ENCODE data around the gene LYRM9.
A peak's percentile ranks its signal among the peaks of the same experiment; 100 is the strongest.
"Not testable (repeated sequence)": the region's sequence is repeated elsewhere in the genome, so short reads cannot be mapped to it uniquely, and the experiment has no call there.

LYRM9 gene

DNA sequence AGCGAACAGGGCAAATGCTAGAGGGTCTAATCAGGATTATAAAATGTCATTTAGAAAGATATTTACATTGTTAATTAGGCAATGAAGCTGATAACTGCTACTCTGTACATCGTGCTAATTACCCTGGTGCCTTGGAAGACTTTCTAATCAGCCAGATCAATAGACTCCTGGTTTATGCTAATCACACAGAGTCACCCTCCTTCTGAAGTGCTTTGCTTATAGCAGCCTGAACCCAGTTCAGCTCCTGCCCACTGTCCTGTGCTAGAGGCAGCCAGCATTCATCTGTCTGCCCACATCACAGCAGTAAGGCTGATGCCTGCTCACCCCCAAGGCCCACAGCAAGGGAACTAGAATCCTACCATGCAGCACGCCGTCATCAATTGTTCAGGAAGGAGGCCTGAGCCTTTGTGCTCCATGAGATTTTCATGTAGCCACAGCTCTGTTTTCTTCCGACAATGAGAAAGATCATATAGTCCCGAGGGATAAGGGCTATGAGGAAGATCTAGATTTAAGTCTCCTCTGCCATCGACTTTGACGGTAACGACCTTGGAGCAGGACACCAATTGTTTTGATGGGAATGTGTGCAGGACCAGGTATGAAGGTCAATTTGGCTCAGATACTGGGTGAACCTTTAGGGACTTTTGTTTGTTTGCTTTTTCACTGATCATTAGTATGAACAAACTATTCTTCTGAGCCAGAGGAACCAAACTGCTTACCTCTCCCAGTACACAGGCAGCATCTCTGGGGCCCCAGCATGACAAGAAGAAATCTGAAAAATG is 12.5 kb upstream of the LYRM9 start:
- DNase-seq = no peak

DNA sequence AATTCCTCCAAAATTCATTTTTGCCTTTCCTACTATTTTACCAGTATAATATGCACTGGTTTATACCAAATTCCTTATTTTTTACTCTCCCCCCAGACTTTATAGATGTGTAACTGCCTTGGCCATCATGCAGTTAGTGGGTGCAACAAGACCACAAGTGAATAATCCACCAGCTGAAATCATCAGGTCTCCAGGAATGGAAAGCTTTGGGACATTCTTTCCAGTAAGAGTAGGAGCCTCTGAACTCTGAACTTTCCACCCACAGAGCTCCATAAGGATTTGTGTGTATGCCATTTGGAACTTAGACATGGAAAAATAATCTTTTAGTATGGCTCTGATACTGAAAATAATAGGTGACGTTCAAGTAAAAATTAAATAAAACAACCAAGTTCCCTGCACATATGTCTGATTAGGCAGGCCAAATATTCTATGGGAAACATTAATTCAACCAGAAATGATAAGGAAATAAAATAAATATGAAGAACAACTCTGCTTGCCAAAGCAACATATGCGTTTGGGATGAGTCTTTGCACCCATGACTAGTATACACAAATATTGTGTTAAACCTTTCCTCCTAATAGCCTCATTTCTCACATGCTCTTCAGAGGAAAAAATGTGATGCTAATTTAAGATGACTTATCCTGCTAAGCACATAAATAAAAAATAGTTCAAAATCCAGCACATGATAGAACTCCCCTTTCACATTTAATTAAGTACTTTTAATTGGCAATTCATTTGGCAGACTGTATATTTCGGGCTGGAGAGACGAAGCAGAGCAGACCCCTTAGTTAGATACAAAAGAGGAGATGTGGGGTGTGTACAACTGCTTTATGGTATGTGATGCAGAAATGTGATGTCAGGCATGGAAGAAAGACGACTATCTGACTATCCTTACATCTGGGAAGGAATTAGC is 11.6 kb upstream of the LYRM9 start:
- no peak for DNase-seq

DNA sequence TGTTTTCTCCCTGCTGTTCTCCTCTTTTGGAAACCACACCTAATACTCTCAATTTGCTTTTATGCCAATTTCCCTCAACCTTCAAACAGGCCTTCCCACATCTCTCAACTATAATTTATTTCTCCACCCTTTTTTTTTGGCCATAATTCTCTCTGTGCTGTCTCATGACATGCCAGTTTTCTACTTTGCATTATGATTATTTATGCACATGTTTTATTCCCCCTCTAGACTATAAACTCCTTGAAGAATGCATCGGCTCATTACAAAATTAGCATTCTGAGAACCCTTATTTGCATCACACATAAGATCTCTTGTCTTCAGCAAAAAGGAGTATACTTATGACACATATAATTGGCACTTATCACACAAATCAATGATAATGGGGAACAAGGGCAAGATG is 10.9 kb upstream of the LYRM9 start:
- DNase-seq = no peak

DNA sequence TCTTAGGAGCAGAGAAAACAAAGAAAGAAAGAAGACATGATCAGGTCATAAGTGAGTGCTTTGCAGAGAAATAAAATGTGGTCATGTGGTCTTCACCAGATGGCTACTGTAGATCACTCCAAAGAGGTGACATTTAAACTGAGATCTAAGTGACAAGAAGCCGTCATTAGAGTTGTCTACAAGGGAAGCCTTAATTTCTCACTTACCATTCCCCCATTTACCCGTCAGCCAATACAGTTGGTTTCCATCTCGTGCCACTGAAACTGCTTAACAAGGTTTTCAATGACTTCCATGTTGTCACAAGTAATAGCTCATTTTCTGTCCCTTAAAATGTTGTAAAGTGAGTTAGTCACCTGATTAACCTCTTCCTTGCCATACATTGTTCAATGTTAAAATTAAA is 6.4 kb upstream of the LYRM9 start:
- DNase-seq = no peak

DNA sequence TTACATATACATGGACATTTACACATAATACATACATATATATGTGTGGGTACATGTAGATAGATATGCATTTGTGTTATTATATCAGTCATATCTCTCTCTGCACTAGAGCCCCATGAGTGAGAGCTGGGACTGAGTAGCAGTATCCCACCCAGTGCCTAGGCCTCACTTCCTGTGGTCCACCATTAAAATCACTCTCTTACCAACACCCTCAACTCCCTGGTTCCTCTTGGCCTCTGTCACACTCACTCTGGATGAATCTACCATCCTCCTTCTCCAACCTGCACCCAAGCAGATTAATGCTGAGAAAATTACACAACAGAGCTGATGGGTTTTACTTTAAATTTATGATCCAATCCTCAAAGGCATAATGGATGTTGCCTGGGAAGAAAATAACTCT is 4.9 kb upstream of the LYRM9 start:
- no peak for DNase-seq

DNA sequence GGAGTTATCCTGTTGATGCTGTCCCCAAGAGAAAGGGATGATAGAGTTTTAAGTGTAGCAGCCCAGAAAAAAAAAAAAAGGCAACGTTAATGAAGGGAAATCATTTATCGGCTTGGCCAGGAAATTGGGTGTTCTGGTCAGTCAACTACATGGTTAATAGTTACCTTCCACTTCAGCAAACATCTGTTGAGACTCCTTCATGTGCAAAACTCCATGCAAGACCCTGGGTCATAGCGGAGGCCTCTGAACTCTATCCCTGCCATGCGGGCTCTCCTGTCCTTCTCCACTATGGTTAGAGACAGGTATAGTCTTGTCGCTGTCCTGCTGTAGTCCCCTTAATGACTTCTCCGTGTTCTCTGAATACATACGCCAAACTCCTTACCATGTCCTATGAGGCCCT is 3.5 kb upstream of the LYRM9 start:
- no peak for DNase-seq

DNA sequence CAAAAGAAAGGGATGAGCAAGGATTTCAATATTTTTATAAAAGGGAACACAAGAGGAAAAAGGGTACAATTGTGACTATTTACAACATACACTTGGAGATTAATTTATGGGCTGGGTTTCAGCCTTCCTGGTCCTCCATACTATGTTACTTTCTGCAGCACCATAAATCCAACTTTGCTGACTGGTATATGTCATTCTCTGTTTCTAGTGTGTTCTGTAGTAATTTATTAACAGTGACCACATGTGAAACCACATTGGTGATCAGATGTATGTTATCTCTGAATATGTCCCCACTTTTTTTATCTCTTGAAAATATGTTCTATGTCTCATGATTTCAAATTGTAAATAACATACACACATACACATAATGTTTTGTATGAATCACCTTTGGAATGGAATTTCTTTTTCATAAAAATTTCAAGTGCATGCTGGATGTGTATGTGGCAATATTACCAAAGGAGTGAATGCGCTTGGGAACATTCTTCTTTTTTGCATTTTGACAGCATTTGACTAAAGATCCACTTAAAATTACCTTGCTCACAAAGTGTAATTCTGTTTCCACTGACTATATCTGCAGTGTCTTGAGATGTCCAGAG is 2.9 kb upstream of the LYRM9 start:
- no peak for DNase-seq

DNA sequence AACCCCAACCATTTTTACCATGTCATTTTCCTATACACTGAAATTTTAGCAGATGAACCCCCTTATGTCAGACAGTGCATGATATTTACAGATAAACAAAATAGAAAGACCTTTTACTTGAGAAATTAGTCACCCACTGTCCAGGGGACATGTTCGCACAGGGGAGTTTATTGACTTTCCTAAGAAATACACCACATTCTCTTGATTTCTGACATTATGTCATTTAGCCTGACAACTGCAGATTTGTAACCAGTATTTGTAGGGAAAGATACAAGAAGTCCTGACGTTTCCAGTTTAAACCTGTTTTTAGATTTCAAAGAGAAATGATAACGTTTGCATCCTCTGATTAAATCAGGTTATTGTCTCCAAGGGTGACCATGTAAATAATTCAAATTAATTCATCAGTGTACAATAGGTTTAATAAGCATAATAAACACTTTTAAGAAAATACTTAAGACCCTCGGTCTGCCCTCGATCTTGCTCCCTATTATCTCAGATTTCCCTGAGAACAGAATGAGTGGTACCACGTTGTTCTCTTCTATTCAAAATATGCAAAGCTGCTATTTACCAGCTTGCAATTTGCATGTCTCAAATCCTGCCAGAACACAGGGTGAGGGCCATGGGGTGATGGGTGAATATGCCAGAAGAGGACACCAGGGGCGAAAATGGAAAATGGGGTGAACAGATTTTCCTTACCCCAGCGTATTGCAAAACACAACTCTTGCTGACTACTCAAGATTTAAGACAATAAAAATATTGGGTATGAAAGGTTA is 2.1 kb upstream of the LYRM9 start:
- no peak for DNase-seq

DNA sequence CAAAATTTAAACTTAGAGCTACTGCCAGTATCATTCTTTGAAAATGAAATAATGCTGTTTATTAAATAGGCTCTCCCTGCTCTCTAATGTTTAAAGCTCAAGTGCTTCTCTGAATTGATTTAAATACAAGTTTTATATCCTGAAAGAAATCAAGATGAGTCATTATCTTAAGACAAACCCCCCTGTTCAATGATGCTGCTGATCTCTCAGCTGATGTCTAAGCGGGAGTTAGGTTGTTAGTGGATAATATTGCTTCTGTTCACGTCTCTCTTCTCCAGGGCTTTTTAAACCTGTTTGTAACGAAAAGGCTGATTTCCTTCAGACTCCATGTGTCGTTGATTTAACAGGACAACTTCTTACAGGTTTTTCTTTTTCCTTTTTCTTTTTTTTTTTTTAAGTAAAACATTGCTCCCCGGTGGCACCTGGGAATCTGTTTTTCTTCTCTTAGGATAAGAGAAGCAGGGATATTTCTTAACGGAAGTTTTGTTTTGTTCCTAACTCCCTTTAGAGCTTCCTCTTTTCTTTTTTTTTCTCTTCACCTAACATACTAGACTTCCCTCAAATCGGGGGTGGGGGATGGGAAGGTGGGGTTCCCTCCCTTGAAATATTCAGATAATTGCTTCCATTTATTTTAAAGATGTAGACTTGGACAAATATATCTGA is 807 bp upstream of the LYRM9 start:
- DNase-seq = no peak

DNA sequence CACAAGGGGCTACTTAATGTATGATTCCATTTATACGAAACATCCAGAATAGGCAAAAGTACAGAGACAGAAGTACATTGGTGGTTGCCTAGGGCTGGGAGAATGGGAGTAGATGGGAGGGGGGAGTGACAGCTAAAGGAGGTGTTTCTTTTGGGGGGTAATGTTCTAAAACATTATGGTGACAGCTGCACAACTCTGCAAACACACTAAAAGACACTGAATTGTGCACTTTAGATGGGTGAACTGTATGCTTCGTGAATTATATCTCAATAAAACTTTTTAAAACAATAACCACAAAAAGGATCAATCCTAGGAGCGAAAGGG is 661 bp downstream of the LYRM9 start:
- no peak for DNase-seq

DNA sequence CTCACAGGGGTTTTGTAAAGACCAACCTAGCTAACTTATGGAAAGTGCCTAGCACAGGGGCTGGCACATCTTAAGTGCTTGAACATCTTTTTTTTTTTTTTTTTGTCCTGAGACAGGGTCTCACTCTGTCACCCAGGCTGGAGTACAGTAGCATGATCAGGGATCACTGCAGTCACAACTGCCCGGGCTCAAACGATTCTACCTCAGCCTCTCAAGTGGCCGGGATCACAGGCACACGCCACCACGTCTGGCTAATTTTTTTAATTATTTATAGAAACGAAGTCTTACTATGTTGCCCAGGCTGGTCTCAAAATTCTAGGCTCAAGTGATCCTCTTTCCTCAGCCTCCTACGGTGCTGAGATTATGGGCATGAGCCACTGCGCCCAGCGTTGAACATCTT is 1.3 kb downstream of the LYRM9 start:
- no peak for DNase-seq

DNA sequence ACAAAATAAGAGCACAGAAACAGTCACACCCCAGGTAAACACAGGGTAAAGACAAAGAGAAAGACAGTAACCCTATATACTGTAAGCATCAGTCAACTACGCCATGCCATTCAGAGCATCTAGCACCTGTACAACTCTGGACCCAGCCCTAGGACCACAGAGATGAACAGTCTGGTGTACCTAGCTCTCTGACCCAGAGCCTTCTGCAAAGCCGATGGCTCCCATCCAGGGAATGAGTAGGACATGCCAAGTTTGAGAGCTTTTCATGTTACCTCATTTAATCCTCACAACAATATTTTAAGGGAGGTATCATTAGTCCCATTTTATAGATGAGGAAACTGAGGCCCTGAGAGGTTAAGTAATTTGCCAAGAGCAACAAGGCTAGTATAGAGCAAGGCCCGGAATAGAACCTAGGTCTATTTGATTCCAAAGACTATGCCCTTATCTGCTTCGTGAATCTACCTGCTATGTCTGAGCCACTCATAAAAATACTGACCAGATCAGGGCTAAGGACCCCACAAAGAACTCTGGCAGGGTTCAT is 3.4 kb downstream of the LYRM9 start:
- DNase-seq = no peak

DNA sequence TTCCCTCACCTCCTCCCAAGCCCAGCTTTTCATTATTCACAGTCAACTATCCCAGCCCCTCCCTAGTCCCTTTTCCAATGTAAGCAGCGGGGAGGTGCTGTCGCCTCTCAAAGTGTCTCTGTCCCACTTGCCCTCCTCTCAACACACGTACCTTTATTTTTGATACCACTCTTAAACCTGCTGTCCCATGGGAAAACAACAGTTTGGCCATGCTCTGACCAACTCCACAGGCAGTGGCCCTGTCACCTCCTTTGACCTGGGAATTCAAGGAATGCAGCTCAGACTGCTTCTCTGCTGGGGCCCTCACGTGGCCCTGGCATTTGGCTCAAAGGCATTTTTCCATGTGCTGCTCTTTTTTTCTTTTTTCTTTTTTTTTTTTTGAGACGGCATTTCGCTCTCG is 4.2 kb downstream of the LYRM9 start:
- DNase-seq = no peak

DNA sequence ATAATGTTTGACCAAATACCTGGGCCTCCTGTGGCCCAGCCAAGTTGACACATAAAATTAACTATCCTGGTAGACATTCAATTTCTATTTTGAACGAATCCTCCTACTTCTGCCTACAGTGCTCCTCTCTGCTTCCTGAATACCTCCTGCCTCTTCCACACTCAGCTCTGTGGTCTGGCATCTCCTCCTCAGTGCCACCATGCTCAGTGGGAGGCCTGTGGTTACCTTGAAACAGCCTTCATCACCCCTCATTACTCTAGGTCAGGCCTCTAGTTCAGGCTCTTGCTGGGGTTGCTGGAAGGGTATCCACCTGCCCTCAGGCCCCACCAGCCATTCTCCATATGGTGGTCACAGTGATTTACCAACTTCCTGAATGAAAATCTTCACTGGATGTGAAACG is 5.1 kb downstream of the LYRM9 start:
- no peak for DNase-seq

DNA sequence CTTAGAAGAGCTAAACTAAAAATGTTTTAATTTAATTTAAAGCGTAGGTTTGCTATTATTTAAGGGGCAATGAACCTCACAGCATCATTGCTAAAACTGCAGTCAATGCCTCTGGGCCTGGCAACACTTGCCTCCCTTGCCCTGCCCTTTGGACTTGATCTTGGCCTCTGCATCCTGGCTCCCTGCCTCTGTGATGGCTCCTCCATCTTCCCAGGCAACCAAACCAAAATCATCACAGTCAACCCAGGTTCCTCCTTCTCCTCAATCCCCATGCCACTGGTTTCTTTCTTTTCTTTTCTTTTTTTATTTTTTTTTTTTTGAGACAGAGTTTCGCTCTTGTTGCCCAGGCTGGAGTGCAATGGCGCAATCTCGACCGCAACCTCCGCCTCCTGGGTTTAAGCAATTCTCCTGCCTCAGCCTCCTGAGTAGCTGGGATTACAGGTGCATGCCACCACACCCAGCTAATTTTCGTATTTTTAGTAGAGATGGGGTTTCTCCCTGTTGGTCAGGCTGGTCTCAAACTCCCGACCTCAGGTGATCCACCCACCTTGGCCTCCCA is 6.7 kb downstream of the LYRM9 start:
- DNase-seq = not testable (repeated sequence)

DNA sequence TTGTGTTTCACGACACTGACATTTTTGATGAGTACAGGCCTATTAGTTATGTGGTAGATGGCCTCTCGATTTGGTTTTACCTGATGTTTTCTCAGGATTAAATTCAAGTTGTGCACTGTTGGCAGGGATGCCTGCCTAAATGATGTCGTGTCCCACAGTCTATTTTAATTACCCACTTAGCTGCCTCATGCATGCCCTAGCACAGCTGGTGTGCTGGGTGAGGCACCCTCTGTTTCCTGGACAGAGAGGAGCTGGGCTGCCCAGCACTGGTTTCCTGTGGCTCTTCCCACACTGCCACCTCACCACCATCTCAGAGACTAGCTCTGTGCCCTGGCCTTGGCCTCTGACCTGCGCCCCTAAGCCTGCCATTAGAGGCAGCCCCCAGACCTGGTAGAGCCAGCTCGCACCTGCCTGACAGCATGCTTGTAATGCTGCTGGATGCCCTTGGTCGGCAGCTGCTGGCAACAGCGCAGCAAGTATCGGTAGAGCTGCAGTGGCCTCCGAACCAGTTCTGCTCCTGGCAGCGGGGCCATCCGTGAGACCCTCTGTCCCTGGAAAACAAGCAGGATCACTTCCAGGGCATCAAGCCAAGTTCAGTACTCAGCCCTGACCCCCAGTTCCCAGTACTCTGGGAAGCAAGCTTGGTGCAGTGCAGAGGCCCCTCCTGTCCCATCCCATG is 10.9 kb downstream of the LYRM9 start:
- no peak for DNase-seq

DNA sequence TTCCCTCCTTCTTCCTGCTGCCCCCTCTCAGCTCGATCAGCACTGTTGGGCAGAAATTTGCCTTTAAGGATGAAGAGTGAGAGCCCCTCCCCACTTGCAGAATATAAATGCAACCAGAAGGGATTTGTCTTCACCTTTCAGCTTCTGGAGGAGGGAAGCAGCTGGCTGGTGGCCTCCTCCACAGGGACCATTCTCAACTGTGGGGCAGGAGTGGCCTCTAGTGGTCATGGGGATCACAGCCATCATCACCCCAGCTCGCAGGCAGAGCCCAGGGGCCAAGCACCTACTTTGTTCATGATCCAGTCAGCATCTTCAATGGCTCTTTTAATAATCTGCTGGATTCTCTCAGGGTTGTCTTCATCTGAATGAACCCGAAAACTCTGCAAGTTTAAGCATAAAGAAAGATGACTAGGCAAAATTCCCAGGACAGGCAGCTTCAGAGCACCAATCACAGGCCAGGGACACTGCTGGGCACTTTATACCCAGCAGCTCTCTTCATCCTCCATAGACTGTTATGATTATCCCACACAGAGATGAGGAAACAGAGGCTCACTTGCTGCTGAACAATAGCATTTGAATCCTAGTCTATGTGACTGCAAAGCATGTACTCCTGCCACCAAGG is 13.1 kb downstream of the LYRM9 start:
- DNase-seq = peak; percentile 72

DNA sequence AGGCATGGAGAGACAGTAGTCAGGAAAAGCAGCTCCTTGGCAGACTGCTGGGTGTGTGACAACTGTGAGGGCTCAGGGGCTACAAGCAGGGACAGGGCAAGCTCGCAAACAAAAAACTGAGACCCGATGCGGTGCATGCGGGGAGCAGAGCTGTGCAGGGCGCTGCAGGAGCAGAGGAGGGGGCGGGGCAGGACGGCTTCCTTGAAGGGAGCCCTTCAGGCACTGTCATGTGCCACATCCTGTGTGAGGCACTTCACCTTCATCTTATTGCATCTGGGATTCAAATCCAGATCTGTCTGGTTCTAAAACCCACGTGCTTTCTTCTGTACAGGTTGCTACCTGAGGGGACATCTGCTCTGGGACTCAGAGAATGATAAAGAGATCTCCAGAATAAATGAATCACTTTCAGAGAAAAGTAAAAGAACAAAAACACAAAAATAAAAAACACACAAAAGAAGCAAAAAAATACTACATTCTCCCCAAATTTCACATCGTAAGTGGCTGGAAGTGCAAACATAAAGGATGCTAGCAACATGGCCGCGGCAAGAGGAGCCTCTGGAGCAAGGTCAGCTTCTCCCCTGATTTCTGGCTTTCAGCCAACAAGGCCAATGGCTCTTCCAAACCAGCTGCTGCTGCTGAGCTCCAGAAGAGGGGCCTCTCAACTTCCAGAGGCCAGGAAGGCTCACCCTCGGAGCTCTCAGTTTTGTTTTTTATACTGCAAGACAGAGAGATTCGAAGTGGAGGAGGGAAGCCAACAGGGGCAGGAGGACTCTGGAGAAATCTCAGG is 14.2 kb downstream of the LYRM9 start:
- DNase-seq = peak; percentile 73

DNA sequence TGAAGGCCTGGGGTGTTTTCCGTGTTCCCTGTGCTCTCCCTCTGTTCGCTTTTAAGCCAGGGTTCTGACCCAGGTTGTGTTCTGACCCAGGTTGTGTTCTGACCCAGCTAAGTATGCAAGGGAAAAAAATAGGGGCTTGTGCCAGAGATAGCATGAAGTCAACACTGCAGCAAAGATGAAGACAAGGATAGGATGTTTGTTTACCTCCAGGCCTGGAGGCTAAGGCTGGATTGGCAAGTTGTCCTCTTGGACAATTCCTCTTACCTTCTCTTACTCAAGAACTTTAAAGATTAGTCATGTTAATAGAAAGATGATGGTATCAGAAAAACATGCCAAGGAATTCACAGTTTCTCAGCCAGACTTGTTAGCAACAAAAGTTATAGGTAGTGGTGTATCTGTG is 19.4 kb downstream of the LYRM9 start:
- DNase-seq = no peak

DNA sequence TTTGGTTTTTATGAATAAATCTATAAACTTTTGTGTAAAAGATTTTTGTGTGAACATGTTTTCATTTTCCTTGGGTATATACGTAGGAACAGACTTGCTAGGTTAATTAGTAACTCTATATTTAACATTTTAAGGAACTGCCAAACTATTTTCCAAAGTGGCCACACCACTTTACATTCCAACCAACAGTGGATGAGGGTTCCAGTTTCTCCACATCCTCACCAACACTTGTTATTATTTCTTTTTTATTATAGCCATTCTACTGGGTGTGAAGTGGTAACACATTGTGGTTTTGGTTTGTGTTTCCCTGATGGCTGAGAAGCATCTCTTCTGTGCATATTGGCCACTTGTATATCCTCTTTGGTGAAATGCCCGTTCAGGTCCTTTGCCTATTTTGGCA is 20.0 kb downstream of the LYRM9 start:
- DNase-seq = no peak
